HEK293 (cell line): ENCODE results near the gene KCTD11.
A peak's percentile ranks its signal among the peaks of the same experiment; 100 is the strongest.

ENCODE experiments used
- FEZF1 ChIP-seq: fragments of 450-650 bp; formaldehyde crosslinking; IDR thresholded peaks from 2 replicates; pipeline ENCODE4 v1.5.1; 2016; ENCODE audit warnings: missing biosample characterization, missing genetic modification characterization
- GLI2 ChIP-seq: fragments of 450-650 bp; formaldehyde crosslinking; IDR thresholded peaks from 2 replicates; pipeline ENCODE4; 2017; ENCODE audit warnings: missing biosample characterization, missing genetic modification characterization, low read depth, borderline replicate concordance
- MYNN ChIP-seq: fragments of 450-650 bp; formaldehyde crosslinking; IDR thresholded peaks from 2 replicates; pipeline ENCODE4 v1.5.1; 2016; ENCODE audit warnings: missing biosample characterization, missing genetic modification characterization, borderline replicate concordance
- MZF1 ChIP-seq: fragments of 450-650 bp; formaldehyde crosslinking; IDR thresholded peaks from 2 replicates; pipeline ENCODE4 v1.5.1; 2017; ENCODE audit warnings: missing biosample characterization, missing genetic modification characterization, borderline replicate concordance
- PRDM1 ChIP-seq: fragments of 450-650 bp; formaldehyde crosslinking; IDR thresholded peaks from 2 replicates; pipeline ENCODE4; 2016; ENCODE audit warnings: missing biosample characterization, missing genetic modification characterization
- SP3 ChIP-seq: fragments of 450-650 bp; formaldehyde crosslinking; IDR thresholded peaks from 2 replicates; pipeline ENCODE4 v1.5.1; 2016; ENCODE audit warnings: missing biosample characterization, missing genetic modification characterization
- SP7 ChIP-seq: fragments of 450-650 bp; formaldehyde crosslinking; IDR thresholded peaks from 2 replicates; pipeline ENCODE4 v1.5.1; 2016; ENCODE audit warnings: missing biosample characterization, missing genetic modification characterization
- YY1 ChIP-seq: fragments of 450-650 bp; formaldehyde crosslinking; IDR thresholded peaks from 2 replicates; pipeline ENCODE4 v1.5.1; 2018; ENCODE audit warnings: missing biosample characterization, missing genetic modification characterization
- ZBTB7A ChIP-seq: fragments of 450-650 bp; formaldehyde crosslinking; IDR thresholded peaks from 2 replicates; pipeline ENCODE4 v1.5.1; 2016; ENCODE audit warnings: low read depth, missing biosample characterization, missing genetic modification characterization
- ZBTB8A ChIP-seq: fragments of 450-650 bp; formaldehyde crosslinking; IDR thresholded peaks from 2 replicates; pipeline ENCODE4 v1.5.1; 2016; ENCODE audit warnings: missing biosample characterization, missing genetic modification characterization
- ZFP41 ChIP-seq: fragments of 450-650 bp; formaldehyde crosslinking; IDR thresholded peaks from 2 replicates; pipeline ENCODE4 v1.5.1; 2016; ENCODE audit warnings: missing biosample characterization, missing genetic modification characterization, borderline replicate concordance
- ZNF10 ChIP-seq: fragments of 450-650 bp; formaldehyde crosslinking; IDR thresholded peaks from 2 replicates; pipeline ENCODE4 v1.5.1; 2017; ENCODE audit warnings: missing biosample characterization, missing genetic modification characterization
- ZNF335 ChIP-seq: fragments of 450-650 bp; formaldehyde crosslinking; conservative IDR thresholded peaks from 2 replicates; pipeline ENCODE4 v1.5.1; 2016; ENCODE audit warnings: missing biosample characterization, missing genetic modification characterization
- ZNF416 ChIP-seq: fragments of 450-650 bp; formaldehyde crosslinking; IDR thresholded peaks from 2 replicates; pipeline ENCODE4 v1.5.1; 2016; ENCODE audit warnings: missing biosample characterization, missing genetic modification characterization
- ZNF514 ChIP-seq: fragments of 450-650 bp; formaldehyde crosslinking; IDR thresholded peaks from 2 replicates; pipeline ENCODE4 v1.5.1; 2016; ENCODE audit warnings: missing biosample characterization, missing genetic modification characterization
- ZNF530 ChIP-seq: fragments of 450-650 bp; formaldehyde crosslinking; IDR thresholded peaks from 2 replicates; pipeline ENCODE4 v1.5.1; 2016; ENCODE audit warnings: low read depth, missing biosample characterization, missing genetic modification characterization
- ZNF623 ChIP-seq: fragments of 450-650 bp; formaldehyde crosslinking; IDR thresholded peaks from 2 replicates; pipeline ENCODE4 v1.5.1; 2016; ENCODE audit warnings: missing biosample characterization, missing genetic modification characterization
- TF ChIP-seq, protein P1 (sequence below): fragments of 450-650 bp; formaldehyde crosslinking; IDR thresholded peaks from 2 replicates; pipeline ENCODE4 v1.5.1; 2017; ENCODE audit warnings: missing biosample characterization, missing genetic modification characterization
- TF ChIP-seq, protein P2 (sequence below): fragments of 450-650 bp; formaldehyde crosslinking; IDR thresholded peaks from 2 replicates; pipeline ENCODE4 v1.5.1; 2017; ENCODE audit warnings: missing biosample characterization, missing genetic modification characterization
- TF ChIP-seq, protein P3 (sequence below): IDR thresholded peaks from 2 replicates; pipeline ENCODE4 v1.6.1; 2011; ENCODE audit warnings: mild to moderate bottlenecking, low read depth, low read length, borderline replicate concordance
- TF ChIP-seq, protein P4 (sequence below): fragments of 450-650 bp; formaldehyde crosslinking; IDR thresholded peaks from 2 replicates; pipeline ENCODE4 v1.5.1; 2017; ENCODE audit warnings: missing biosample characterization, missing genetic modification characterization
- TF ChIP-seq, protein P5 (sequence below): fragments of 450-650 bp; formaldehyde crosslinking; IDR thresholded peaks from 2 replicates; pipeline ENCODE4 v1.5.1; 2016; ENCODE audit warnings: missing biosample characterization, missing genetic modification characterization
- TF ChIP-seq, protein P6 (sequence below): fragments of 450-650 bp; formaldehyde crosslinking; IDR thresholded peaks from 2 replicates; pipeline ENCODE4 v1.5.1; 2017; ENCODE audit warnings: missing biosample characterization, mild to moderate bottlenecking, missing genetic modification characterization, moderate library complexity
- TF ChIP-seq, protein P7 (sequence below): fragments of 450-650 bp; formaldehyde crosslinking; IDR thresholded peaks from 2 replicates; pipeline ENCODE4 v1.5.1; 2017; ENCODE audit warnings: missing biosample characterization, missing genetic modification characterization
- TF ChIP-seq, protein P8 (sequence below): fragments of 450-650 bp; formaldehyde crosslinking; IDR thresholded peaks from 2 replicates; pipeline ENCODE4 v1.5.1; 2016; ENCODE audit warnings: missing biosample characterization, missing genetic modification characterization, borderline replicate concordance

Gene KCTD11

DNA sequence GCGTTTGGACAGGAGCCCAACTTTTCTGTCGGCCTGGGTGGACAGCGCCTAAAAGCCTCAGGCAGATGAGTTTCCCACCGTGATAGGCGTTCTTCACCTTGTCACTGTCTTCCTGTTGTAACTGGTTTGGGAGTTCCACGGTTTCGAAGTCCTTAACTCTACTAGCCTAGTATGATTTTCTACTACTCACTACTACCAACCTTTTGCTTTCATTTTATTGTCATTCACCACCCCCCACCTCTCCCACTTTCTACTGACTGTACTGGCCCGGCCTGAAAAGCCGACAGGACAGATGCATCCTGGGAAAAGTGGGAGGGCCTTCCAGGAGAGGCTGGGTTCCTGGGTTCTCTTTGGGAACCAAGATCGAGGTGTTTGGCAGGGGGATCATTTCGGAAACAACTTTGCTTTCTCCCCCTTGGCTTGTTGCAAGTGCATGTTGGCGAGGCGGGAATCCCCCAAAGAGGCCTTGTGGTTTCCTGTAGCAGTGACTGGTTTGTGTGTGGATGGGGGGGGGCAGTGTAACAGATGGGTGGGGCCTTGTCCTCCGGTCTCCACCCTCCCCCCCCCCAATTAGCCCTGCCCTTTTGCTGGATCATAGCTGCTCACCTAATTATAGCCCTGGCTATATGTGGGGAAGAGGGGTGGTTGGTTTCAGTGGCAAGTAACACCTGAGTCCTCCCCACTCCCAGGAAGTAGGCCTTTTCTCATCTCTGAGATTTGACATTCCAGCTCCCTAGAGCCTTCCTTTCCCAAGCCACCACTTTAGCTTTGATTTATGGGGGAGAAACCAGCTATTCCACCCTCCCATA lies 43.1 kb upstream of the KCTD11 start (continued):
- TF ChIP-seq, protein P1, sequence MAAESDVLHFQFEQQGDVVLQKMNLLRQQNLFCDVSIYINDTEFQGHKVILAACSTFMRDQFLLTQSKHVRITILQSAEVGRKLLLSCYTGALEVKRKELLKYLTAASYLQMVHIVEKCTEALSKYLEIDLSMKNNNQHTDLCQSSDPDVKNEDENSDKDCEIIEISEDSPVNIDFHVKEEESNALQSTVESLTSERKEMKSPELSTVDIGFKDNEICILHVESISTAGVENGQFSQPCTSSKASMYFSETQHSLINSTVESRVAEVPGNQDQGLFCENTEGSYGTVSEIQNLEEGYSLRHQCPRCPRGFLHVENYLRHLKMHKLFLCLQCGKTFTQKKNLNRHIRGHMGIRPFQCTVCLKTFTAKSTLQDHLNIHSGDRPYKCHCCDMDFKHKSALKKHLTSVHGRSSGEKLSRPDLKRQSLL (tag by site-specific recombination): no peak
- no peak; the same call in 1 of the 2 replicates for TF ChIP-seq MZF1 (tag by site-specific recombination)
- TF ChIP-seq, protein P2, sequence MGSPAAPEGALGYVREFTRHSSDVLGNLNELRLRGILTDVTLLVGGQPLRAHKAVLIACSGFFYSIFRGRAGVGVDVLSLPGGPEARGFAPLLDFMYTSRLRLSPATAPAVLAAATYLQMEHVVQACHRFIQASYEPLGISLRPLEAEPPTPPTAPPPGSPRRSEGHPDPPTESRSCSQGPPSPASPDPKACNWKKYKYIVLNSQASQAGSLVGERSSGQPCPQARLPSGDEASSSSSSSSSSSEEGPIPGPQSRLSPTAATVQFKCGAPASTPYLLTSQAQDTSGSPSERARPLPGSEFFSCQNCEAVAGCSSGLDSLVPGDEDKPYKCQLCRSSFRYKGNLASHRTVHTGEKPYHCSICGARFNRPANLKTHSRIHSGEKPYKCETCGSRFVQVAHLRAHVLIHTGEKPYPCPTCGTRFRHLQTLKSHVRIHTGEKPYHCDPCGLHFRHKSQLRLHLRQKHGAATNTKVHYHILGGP (tag by site-specific recombination): no peak
- TF ChIP-seq, protein P3, sequence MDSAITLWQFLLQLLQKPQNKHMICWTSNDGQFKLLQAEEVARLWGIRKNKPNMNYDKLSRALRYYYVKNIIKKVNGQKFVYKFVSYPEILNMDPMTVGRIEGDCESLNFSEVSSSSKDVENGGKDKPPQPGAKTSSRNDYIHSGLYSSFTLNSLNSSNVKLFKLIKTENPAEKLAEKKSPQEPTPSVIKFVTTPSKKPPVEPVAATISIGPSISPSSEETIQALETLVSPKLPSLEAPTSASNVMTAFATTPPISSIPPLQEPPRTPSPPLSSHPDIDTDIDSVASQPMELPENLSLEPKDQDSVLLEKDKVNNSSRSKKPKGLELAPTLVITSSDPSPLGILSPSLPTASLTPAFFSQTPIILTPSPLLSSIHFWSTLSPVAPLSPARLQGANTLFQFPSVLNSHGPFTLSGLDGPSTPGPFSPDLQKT: no peak
- peak; percentile 86 for TF ChIP-seq SP3 (tag by site-specific recombination)
- TF ChIP-seq ZFP41: no peak
- peak; percentile 50; the same call in 1 of the 2 replicates for TF ChIP-seq FEZF1 (tag by site-specific recombination)
- TF ChIP-seq ZBTB8A: peak; percentile 60
- no peak for TF ChIP-seq ZNF10
- TF ChIP-seq YY1 (tag by site-specific recombination): no peak
- TF ChIP-seq, protein P4, sequence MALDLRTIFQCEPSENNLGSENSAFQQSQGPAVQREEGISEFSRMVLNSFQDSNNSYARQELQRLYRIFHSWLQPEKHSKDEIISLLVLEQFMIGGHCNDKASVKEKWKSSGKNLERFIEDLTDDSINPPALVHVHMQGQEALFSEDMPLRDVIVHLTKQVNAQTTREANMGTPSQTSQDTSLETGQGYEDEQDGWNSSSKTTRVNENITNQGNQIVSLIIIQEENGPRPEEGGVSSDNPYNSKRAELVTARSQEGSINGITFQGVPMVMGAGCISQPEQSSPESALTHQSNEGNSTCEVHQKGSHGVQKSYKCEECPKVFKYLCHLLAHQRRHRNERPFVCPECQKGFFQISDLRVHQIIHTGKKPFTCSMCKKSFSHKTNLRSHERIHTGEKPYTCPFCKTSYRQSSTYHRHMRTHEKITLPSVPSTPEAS: no peak
- TF ChIP-seq, protein P5, sequence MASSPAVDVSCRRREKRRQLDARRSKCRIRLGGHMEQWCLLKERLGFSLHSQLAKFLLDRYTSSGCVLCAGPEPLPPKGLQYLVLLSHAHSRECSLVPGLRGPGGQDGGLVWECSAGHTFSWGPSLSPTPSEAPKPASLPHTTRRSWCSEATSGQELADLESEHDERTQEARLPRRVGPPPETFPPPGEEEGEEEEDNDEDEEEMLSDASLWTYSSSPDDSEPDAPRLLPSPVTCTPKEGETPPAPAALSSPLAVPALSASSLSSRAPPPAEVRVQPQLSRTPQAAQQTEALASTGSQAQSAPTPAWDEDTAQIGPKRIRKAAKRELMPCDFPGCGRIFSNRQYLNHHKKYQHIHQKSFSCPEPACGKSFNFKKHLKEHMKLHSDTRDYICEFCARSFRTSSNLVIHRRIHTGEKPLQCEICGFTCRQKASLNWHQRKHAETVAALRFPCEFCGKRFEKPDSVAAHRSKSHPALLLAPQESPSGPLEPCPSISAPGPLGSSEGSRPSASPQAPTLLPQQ: no peak
- TF ChIP-seq GLI2: no peak
- TF ChIP-seq ZNF335 (tag by site-specific recombination): peak; percentile 83
- TF ChIP-seq, protein P6, sequence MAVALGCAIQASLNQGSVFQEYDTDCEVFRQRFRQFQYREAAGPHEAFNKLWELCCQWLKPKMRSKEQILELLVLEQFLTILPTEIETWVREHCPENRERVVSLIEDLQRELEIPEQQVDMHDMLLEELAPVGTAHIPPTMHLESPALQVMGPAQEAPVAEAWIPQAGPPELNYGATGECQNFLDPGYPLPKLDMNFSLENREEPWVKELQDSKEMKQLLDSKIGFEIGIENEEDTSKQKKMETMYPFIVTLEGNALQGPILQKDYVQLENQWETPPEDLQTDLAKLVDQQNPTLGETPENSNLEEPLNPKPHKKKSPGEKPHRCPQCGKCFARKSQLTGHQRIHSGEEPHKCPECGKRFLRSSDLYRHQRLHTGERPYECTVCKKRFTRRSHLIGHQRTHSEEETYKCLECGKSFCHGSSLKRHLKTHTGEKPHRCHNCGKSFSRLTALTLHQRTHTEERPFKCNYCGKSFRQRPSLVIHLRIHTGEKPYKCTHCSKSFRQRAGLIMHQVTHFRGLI: no peak
- no peak for TF ChIP-seq ZNF514 (tag by site-specific recombination)
- TF ChIP-seq, protein P7, sequence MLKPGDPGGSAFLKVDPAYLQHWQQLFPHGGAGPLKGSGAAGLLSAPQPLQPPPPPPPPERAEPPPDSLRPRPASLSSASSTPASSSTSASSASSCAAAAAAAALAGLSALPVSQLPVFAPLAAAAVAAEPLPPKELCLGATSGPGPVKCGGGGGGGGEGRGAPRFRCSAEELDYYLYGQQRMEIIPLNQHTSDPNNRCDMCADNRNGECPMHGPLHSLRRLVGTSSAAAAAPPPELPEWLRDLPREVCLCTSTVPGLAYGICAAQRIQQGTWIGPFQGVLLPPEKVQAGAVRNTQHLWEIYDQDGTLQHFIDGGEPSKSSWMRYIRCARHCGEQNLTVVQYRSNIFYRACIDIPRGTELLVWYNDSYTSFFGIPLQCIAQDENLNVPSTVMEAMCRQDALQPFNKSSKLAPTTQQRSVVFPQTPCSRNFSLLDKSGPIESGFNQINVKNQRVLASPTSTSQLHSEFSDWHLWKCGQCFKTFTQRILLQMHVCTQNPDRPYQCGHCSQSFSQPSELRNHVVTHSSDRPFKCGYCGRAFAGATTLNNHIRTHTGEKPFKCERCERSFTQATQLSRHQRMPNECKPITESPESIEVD (tag by site-specific recombination): no peak
- TF ChIP-seq ZNF623 (tag by site-specific recombination): no peak
- TF ChIP-seq, protein P8, sequence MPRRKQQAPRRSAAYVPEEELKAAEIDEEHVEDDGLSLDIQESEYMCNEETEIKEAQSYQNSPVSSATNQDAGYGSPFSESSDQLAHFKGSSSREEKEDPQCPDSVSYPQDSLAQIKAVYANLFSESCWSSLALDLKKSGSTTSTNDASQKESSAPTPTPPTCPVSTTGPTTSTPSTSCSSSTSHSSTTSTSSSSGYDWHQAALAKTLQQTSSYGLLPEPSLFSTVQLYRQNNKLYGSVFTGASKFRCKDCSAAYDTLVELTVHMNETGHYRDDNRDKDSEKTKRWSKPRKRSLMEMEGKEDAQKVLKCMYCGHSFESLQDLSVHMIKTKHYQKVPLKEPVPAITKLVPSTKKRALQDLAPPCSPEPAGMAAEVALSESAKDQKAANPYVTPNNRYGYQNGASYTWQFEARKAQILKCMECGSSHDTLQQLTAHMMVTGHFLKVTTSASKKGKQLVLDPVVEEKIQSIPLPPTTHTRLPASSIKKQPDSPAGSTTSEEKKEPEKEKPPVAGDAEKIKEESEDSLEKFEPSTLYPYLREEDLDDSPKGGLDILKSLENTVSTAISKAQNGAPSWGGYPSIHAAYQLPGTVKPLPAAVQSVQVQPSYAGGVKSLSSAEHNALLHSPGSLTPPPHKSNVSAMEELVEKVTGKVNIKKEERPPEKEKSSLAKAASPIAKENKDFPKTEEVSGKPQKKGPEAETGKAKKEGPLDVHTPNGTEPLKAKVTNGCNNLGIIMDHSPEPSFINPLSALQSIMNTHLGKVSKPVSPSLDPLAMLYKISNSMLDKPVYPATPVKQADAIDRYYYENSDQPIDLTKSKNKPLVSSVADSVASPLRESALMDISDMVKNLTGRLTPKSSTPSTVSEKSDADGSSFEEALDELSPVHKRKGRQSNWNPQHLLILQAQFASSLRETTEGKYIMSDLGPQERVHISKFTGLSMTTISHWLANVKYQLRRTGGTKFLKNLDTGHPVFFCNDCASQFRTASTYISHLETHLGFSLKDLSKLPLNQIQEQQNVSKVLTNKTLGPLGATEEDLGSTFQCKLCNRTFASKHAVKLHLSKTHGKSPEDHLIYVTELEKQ (tag by site-specific recombination): no peak
- no peak for TF ChIP-seq MYNN
- no peak for TF ChIP-seq ZNF416 (tag by site-specific recombination)
- peak; percentile 95 for TF ChIP-seq SP7 (tag by site-specific recombination)
- peak; percentile 98 for TF ChIP-seq PRDM1 (tag by site-specific recombination)
- TF ChIP-seq ZBTB7A (tag by site-specific recombination): no peak
- no peak for TF ChIP-seq ZNF530 (tag by site-specific recombination)
